Right lobe of liver (tissue), 6 donors: ENCODE results near the gene MMS22L. TPM values are rescaled to one million over a fixed set of nuclear protein-coding genes. Genes with fewer than 3 reads are reported as not detected.

ENCODE experiments used
- ATAC-seq, 4 donors: fragments of 200-7000 bp; cut with Tn5 transposase; one replicate each; pipeline ENCODE4 v1.9.1; 2020; ENCODE audit warnings: mild to moderate bottlenecking in 4 of 4, moderate library complexity in 4 of 4
- DNase-seq, 3 donors: peaks; one replicate each; pipeline ENCODE4 v3.0.0-alpha.2; 2020
- H3K27ac ChIP-seq, 3 donors: fragments of 200-600 bp; one replicate each; pipeline ENCODE4 v1.8.0; 2022
- H3K27me3 ChIP-seq, 2 donors: fragments of 200-600 bp; one replicate each; pipeline ENCODE4 v1.8.0; 2022
- H3K36me3 ChIP-seq, 4 donors: fragments of 200-600 bp; sonication (generic) in 1 of 4; one replicate each; pipeline versions ENCODE4 v1.5.1 to v1.8.0; 2017 to 2022; ENCODE audit warnings: control low read depth in 1 of 4
- H3K4me1 ChIP-seq, 4 donors: fragments of 200-600 bp; sonication (generic) in 1 of 4; one replicate each; pipeline versions ENCODE4 v1.5.1 to v1.8.0; 2017 to 2022; ENCODE audit warnings: control low read depth in 1 of 4
- H3K4me3 ChIP-seq, 3 donors: fragments of 200-600 bp; one replicate each; pipeline ENCODE4 v1.8.0; 2022
- H3K9me3 ChIP-seq, 4 donors: fragments of 200-600 bp; sonication (generic) in 1 of 4; one replicate each; pipeline versions ENCODE4 v1.5.1 to v1.8.0; 2017 to 2022; ENCODE audit warnings: control low read depth in 1 of 4
- CTCF ChIP-seq, 4 donors: fragments of 200-600 bp in 3 of 4; fragments of 450-650 bp in 1 of 4; IDR thresholded peaks; one replicate each; pipeline versions ENCODE4 v1.5.1 to v1.8.0; 2016 to 2022; ENCODE audit warnings: antibody characterized with exemption in 4 of 4, mild to moderate bottlenecking in 2 of 4
- POLR2A ChIP-seq: fragments of 450-650 bp; IDR thresholded peaks from one replicate; pipeline ENCODE4 v1.6.1; 2017; ENCODE audit warnings: antibody characterized with exemption, mild to moderate bottlenecking
- WGBS: methylation state at CpG from one replicate; pipeline ENCODE4 v1.1.6; 2018; ENCODE audit warnings: low coverage, low lambda C conversion rate; ENCODE audit not compliant: insufficient coverage; ENCODE audit errors: missing lambda C conversion rate; 5-methylcytosine and 5-hydroxymethylcytosine counted together
- intact Hi-C, 2 donors: fragments of 100-400 bp; cut with DNase I; formaldehyde crosslinking; loops; one replicate each; pipeline versions ENCODE4 v1.11.2 to v1.14.1; 2022
- total RNA-seq, 6 experiments: library from RNA; depleted of rRNA in 2 of 6; stranded (reverse); fragments of >200 nt in 2 of 6; fragmentation: NEBNext Ultra II Directional in 3 of 6; extraction: Animal tissue kit (Norgen Biotek cat#: 25700) in 3 of 6; gene quantifications; one replicate each; pipeline versions ENCODE4 v1.1.0 to v1.2.4, GENCODE V29; 2016 to 2023
- donor health status: DM: no; HTN: yes; CAD: no.
- donor health status: DM: no; HTN: no; CAD: no.
- donor health status: DM: no; HTN: no; CAD: no.
- donor health status: DM: no; HTN: yes; CAD: no.
- donor health status: DM: no; HTN: yes; CAD: no.

MMS22L gene
- total RNA-seq, 6 experiments from 2014 or later: 0.79 to 5.4 (median 2.3) TPM

DNA sequence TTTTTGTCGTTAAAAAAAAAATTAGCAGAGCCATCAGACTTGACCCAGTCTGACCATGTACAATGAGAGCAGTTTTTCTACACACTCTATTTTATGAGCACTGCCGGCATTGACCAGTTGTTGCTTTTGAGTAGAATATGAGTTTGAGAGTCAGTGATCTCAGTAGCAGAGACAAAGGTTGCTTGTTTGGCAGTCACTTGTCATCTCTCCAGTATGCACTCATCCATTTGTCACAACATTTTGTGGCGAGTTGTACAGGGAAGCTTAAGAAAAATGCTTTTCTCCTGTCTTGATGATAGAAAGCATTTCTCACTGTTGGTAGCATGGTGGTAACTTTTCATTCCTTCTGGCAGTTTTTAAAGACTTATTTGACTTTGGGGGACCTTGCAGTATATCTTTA lies 159.9 kb downstream of the MMS22L start:
- no peak for DNase-seq
- no peaks in the 10 kb centered on the region for H3K36me3 ChIP-seq
- H3K4me1 ChIP-seq: no peaks in the 10 kb centered on the region
- no peaks in the 10 kb centered on the region for H3K27me3 ChIP-seq
- WGBS: 74% methylated on average over 3 of the region's 3 CpGs
- no peak for ATAC-seq
- H3K27ac ChIP-seq: no peak overlapping the region
- TF ChIP-seq CTCF (IDR thresholded peaks at IDR 0.05): no peak
- TF ChIP-seq POLR2A: no peak
- H3K4me3 ChIP-seq: no peak overlapping the region
- no peaks in the 10 kb centered on the region for H3K9me3 ChIP-seq
- intact Hi-C loops: no loop called here

- Histone ChIP-seq H3K27me3 (no peaks in the 10 kb centered on the region), H3K4me3 (no peak overlapping the region), H3K4me1 (no peaks in the 10 kb centered on the region), H3K9me3 (no peaks in the 10 kb centered on the region), H3K27ac (no peak overlapping the region), H3K36me3 (no peaks in the 10 kb centered on the region)
- no peak for TF ChIP-seq POLR2A
- no peak for TF ChIP-seq CTCF (IDR thresholded peaks at IDR 0.05)
- intact Hi-C loops: no loop called here
- DNase-seq (no peak), ATAC-seq (no peak)
- WGBS: 89% methylated on average over 2 of the region's 2 CpGs
Measured at GRCh38 chr6:97120511-97120910, 162.5 kb downstream of the MMS22L start.

- TF ChIP-seq POLR2A (no peak), CTCF (IDR thresholded peaks at IDR 0.05) (no peak)
- Histone ChIP-seq H3K27ac (no peak overlapping the region), H3K4me1 (no peaks in the 10 kb centered on the region), H3K9me3 (no peaks in the 10 kb centered on the region), H3K27me3 (no peaks in the 10 kb centered on the region), H3K36me3 (no peaks in the 10 kb centered on the region), H3K4me3 (no peak overlapping the region)
- DNase-seq (no peak), ATAC-seq (no peak)
- intact Hi-C loops: no loop called here
Measured at GRCh38 chr6:97114645-97115044, 168.4 kb downstream of the MMS22L start.

GRCh38 chr6:97113170-97113569 lies 169.8 kb downstream of the MMS22L start:
- H3K9me3 ChIP-seq: no peaks in the 10 kb centered on the region
- TF ChIP-seq CTCF (IDR thresholded peaks at IDR 0.05) (no peak), POLR2A (no peak)
- no peak for DNase-seq
- H3K27me3 ChIP-seq: no peaks in the 10 kb centered on the region
- no peak for ATAC-seq
- H3K4me3 ChIP-seq: no peak overlapping the region
- intact Hi-C loops: no loop called here
- H3K4me1 ChIP-seq: no peaks in the 10 kb centered on the region
- H3K36me3 ChIP-seq: no peaks in the 10 kb centered on the region
- WGBS: 83% methylated on average over 1 of the region's 1 CpG
- H3K27ac ChIP-seq: no peak overlapping the region

DNA sequence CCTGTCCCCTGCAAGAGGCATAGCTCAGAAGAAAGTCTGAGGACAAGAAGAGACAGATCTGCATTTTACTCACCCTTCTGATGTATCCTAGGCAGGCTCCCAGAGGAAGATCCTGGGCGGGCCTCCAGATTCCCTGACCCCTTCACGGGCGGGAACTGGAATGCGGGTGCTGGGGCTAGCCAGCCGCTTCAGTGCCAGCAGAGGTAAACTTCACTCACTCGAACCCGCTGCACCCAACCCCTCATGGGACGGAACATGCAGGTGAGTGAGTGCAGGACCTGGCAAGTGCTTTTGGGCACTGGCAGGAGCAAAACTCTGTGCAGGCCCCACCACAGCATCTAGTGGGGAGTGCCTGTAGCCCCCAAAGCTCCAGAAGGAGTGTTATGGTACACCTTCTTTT lies 171.8 kb downstream of the MMS22L start:
- no peaks in the 10 kb centered on the region for H3K36me3 ChIP-seq
- H3K27me3 ChIP-seq: no peaks in the 10 kb centered on the region
- no peak for ATAC-seq
- WGBS: no CpG with 5 or more reads among the region's 8 CpGs
- no peak overlapping the region for H3K27ac ChIP-seq
- no peak for DNase-seq
- TF ChIP-seq CTCF (IDR thresholded peaks at IDR 0.05) (no peak), POLR2A (no peak)
- H3K9me3 ChIP-seq: no peaks in the 10 kb centered on the region
- intact Hi-C loops: no loop called here
- no peaks in the 10 kb centered on the region for H3K4me1 ChIP-seq
- no peak overlapping the region for H3K4me3 ChIP-seq
